AG09309 (cell line): ENCODE data around the gene TSHZ2.

Experiments
- DNase-seq: peaks from one replicate; pipeline ENCODE4 v3.0.0-alpha.2; 2010; ENCODE audit warnings: low read depth
- H3K4me3 ChIP-seq: 2 replicates; pipeline ENCODE4 v1.5.1; 2011; ENCODE audit warnings: mild to moderate bottlenecking, low read depth, low read length, moderate library complexity; ENCODE audit not compliant: control insufficient read depth
- TF ChIP-seq, protein P1 (sequence below): IDR thresholded peaks from 2 replicates; pipeline ENCODE4 v1.5.1; 2011; ENCODE audit warnings: mild to moderate bottlenecking, low read depth, low read length, inconsistent platforms; ENCODE audit not compliant: insufficient read depth, control insufficient read depth; ENCODE audit errors: missing control alignments

TSHZ2 gene

DNA sequence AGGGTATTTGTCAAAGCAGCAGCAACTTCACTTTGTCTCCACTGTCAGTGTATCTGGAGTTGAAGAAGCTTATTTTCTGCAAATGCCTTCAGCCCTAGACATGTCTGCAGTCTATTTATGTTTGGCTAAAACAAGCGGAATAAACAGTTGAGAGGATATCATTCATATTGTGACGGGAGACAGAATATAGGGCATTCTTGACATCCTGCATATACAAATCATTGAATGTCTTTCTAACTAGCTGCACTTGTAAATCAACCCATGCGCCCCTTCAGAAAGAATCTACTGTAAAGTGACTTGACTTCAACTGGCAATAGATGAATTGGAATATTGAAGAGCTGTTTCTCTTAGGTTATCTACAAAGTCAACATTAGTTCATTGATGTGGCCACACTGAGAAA is 258.9 kb downstream of the TSHZ2 start:
- TF ChIP-seq, protein P1, sequence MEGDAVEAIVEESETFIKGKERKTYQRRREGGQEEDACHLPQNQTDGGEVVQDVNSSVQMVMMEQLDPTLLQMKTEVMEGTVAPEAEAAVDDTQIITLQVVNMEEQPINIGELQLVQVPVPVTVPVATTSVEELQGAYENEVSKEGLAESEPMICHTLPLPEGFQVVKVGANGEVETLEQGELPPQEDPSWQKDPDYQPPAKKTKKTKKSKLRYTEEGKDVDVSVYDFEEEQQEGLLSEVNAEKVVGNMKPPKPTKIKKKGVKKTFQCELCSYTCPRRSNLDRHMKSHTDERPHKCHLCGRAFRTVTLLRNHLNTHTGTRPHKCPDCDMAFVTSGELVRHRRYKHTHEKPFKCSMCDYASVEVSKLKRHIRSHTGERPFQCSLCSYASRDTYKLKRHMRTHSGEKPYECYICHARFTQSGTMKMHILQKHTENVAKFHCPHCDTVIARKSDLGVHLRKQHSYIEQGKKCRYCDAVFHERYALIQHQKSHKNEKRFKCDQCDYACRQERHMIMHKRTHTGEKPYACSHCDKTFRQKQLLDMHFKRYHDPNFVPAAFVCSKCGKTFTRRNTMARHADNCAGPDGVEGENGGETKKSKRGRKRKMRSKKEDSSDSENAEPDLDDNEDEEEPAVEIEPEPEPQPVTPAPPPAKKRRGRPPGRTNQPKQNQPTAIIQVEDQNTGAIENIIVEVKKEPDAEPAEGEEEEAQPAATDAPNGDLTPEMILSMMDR, result no peak
- H3K4me3 ChIP-seq, result no peak overlapping the region
- DNase-seq, result no peak

DNA sequence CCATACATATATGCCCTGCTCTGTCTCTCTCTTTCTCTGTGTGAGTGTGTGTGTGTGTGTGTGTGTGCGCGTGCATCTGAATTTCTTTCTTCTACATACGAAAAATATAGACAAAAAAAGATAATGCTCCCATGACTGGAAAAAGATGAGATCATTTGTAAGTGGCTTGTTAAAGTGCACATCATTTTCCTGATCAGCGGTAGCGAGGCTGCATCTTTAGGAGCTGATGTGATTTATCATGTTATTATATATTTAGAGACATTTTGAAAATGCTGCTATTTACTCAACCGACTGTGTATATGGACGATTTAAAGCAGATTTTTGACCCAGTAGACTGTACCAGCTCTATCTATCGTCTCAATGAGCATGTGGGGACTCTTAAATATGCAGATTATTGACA is 265.3 kb downstream of the TSHZ2 start:
- H3K4me3 ChIP-seq, result no peak overlapping the region
- DNase-seq, result no peak
- TF ChIP-seq, protein P1, result no peak

DNA sequence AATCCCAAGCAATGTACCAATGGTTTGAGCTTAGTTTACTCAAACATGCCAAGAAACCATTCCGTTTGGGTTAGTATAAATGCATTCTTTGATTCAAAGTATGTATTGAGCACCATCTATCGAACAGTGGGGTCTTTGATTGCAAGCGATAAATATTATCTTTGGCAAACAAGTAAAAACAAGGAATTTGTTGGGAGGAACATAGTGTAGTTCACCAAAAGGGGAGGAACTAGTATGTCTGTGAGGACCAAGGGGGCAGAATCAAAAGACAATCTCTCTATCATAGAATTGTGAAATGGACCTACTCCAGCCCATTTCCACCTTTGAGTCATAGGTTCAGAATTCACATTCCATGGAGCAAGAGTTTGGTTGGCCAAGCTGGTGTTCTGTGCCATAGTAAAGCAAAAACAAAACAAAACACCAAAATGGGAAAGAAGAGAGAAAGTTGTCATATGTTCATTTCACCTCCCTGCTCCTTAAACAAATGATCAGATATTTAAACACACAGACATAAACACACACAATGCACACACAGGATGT is 266.0 kb downstream of the TSHZ2 start:
- H3K4me3 ChIP-seq, result no peak overlapping the region
- DNase-seq, result no peak
- TF ChIP-seq, protein P1, result no peak

GRCh38 chr20:53243152-53243551 is 271.0 kb downstream of the TSHZ2 start:
- no peak for DNase-seq
- TF ChIP-seq, protein P1, result no peak
- H3K4me3 ChIP-seq, result no peak overlapping the region

DNA sequence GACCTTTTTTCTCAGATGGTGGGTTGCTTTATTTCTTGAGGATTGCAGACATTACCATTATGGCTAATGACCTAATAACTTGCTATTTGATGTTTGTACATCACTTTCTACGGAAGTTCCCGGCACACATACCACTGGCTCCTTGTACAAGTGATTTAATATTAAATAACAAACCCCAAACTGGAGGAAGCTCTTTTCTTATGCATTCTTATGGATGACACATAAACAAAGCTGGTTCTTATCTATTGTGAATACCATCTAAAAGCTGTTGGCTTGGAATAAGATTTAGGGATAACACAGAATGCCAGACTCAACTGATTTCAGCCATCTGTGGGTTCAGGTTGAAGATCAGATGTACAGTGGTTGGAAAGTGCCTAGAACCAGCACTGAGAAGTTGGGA is 272.6 kb downstream of the TSHZ2 start:
- TF ChIP-seq, protein P1, result no peak
- H3K4me3 ChIP-seq, result no peak overlapping the region
- no peak for DNase-seq

DNA sequence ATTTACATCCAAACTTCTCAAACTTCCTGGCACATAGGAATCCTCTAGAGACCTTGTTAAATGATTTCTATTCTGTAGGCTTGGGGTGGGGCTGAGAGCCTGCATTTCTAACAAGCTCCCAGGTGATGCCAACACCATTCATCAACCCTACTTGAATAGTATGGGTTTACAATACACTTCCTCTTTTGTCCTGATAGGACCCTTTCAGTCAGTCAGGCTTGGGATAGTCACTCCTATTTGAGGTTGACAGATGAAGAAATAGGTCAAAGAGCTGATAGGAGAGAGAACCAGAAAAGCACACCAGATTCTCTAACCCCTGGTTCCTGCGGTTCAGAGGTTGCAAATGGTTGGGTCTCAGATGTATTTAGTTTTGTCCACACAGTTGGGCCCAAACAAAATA is 273.4 kb downstream of the TSHZ2 start:
- H3K4me3 ChIP-seq, result no peak overlapping the region
- DNase-seq, result no peak
- TF ChIP-seq, protein P1, result no peak
